HS-5 (cell line): ENCODE data around the gene CRABP2.

Source experiments
- DNase-seq: peaks from one replicate; pipeline ENCODE4 v3.0.0-alpha.2; 2012; ENCODE audit warnings: low read depth

CRABP2 gene

GRCh38 chr1:156652992-156653355 is 52.4 kb downstream of the CRABP2 start:
- no peak for DNase-seq

GRCh38 chr1:156652131-156652991 is 53.0 kb downstream of the CRABP2 start:
- DNase-seq: no peak
